ENCODE results near the gene SPAG9. TPM values are rescaled to one million over a fixed set of nuclear protein-coding genes. Genes with fewer than 3 reads are reported as not detected.

SPAG9 gene
- total and polyA plus RNA-seq, 5 experiments from 2014 or later: 2.1 to 58.0 (median 3.9) TPM

DNA sequence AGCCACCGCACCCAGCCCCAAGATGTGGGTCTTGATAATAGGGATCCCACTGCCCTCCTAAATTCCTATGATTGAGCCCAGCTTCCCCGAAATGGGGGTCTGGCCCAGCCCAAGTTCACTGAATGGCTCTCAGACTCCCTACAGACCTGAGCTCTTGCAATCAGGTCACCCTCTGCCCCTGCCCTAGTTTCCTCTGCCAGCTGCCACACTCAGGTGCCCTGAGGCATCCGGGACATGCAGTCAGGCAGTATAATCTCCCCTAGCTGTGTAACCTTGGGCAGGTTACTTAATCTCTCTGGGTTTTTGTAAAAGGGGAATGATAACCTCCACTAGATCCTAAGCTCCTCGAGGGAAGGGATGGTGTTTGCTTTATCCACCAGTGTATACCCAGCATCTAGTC is 193.4 kb downstream of the SPAG9 start:
- no peak for DNase-seq
- Mint-ChIP-seq H3K27me3 (peaks cover 0 to 5% (median 0%) of the 10 kb centered on the region in 5 donors), H3K4me3 (peak overlapping the region in 3 of 10 donors; percentile 7 to 22 (median 14)), H3K9me3 (no peaks in the 10 kb centered on the region), H3K27ac (peak overlapping the region in 8 of 10 donors; percentile 38 to 87 (median 66)), H3K4me1 (peaks cover 24 to 60% (median 54%) of the 10 kb centered on the region in 4 donors), H3K36me3 (no peaks in the 10 kb centered on the region)
- POLR2A ChIA-PET: interaction anchor here (1.2 to 21.5 kb wide), 6 partner anchors 10 to 71 kb away, joined by 4 to 544 read pairs (median 10); partner anchors contain the start of gene TOB1
- no peak for ATAC-seq

DNA sequence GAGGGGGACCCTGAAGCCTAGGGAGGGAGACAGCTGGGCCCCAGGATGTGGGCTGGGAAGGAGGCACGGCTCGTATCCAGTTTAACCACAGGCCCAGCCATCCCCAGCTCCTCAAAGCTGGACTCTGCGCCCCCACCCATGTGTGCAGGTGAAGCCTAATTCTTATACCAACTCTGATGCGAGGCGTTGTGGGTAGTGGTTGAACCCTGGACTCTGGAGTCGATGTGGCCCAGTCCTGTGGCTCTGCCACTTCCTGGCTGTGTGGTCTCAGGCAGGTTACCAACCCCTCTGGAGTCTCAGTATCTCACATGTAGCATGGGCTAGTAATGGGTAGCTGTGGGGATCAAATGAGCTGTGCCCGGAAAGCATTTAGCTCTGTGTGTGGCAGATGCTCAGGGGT is 194.1 kb downstream of the SPAG9 start:
- Mint-ChIP-seq H3K27me3 (peaks cover 0 to 4% (median 0%) of the 10 kb centered on the region in 5 donors), H3K27ac (peak overlapping the region in 4 of 10 donors; percentile 20 to 81 (median 66)), H3K36me3 (no peaks in the 10 kb centered on the region), H3K4me1 (peaks cover 25 to 59% (median 53%) of the 10 kb centered on the region in 4 donors), H3K9me3 (no peaks in the 10 kb centered on the region), H3K4me3 (peak overlapping the region in 1 of 10 donors; percentile 39)
- ATAC-seq (no peak), DNase-seq (no peak)
- POLR2A ChIA-PET: interaction anchor here (0.8 to 21.5 kb wide), 7 partner anchors 9 to 65 kb away, joined by 3 to 544 read pairs (median 6); partner anchors contain the start of gene TOB1

DNA sequence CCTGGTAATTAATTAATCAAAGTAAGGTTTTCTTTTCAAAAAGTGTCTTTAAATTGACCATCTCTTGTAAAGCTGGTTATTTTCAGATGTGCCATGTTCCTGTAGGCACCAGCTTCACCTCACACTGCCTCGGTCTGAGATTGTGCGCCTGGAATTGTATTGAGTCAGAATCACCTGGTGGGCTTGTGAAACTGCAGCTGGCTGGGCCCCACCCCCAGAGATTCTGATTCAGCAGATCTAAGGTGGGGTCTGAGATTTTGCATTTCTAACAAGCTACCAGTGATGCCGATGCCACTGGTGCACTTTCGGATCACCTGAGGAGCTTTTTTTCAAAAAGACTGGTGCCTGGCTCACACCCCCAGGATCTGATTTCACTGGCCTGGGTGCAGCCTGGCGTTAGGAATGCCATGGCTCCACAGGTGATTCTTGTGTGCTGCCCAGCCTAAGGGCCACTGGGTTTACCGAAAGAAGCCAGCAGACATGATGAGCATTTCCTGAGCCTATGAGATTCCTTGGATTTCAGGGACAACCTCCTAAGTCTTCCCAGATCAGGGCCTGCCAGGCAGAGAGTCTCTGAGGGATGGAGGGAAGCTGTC is 195.3 kb downstream of the SPAG9 start:
- ATAC-seq (no peak), DNase-seq (no peak)
- POLR2A ChIA-PET: interaction anchor here (1.1 to 21.5 kb wide), 7 partner anchors 9 to 64 kb away, joined by 3 to 544 read pairs (median 5); partner anchors contain the start of gene TOB1
- H3K36me3 Mint-ChIP-seq: no peaks in the 10 kb centered on the region
- peaks cover 0 to 4% (median 0%) of the 10 kb centered on the region in 5 donors for H3K27me3 Mint-ChIP-seq
- H3K4me3 Mint-ChIP-seq: no peak overlapping the region
- peak overlapping the region in 5 of 10 donors; percentile 18 to 78 (median 56) for H3K27ac Mint-ChIP-seq
- no peaks in the 10 kb centered on the region for H3K9me3 Mint-ChIP-seq
- peaks cover 25 to 58% (median 49%) of the 10 kb centered on the region in 4 donors for H3K4me1 Mint-ChIP-seq

DNA sequence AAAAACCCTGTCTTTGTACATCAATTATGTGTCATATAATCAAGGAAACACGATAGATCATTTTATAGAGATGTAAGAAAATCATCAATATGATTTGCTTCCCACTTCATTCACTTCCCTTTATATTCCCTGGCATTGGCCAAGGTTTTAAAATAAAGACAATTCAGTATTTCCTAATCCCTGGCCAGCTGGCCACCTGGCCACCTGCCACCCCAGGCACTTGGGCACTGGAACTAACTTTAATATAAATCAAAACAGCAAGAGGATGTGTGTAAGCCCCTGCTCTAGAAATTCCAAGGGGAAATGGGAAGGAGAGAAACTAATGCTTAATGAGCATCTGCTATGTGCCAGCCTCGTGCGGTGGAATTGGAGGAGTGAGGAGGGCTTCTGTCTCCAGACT is 195.9 kb downstream of the SPAG9 start:
- peaks cover 23 to 57% (median 49%) of the 10 kb centered on the region in 4 donors for H3K4me1 Mint-ChIP-seq
- H3K27ac Mint-ChIP-seq: peak overlapping the region in 7 of 10 donors; percentile 18 to 78 (median 49)
- H3K27me3 Mint-ChIP-seq: peaks cover 0 to 4% (median 0%) of the 10 kb centered on the region in 5 donors
- DNase-seq: no peak
- POLR2A ChIA-PET: interaction anchor here (1.2 to 21.5 kb wide), 5 partner anchors 8 to 59 kb away, joined by 3 to 544 read pairs (median 15); partner anchors contain the start of gene TOB1
- no peak for ATAC-seq
- H3K9me3 Mint-ChIP-seq: no peaks in the 10 kb centered on the region
- H3K4me3 Mint-ChIP-seq: no peak overlapping the region
- no peaks in the 10 kb centered on the region for H3K36me3 Mint-ChIP-seq

DNA sequence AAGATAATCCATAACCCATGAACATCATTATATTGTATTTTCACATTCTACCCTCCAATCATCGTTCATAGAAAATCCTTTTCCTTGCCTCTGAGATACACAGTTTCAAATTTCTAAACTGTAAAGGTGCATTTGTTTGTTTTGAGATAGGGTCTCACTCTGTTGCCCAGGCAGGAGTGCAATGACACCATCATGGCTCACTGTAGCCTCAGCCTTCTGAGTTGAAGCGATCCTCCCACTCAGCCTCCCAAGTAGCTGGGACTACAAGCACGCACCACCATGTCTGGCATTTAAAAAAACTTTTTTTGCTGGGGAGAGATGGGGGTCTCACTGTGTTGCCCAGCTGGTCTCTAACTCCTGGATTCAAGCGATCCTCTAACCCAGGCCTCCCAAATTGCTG is 196.4 kb downstream of the SPAG9 start:
- POLR2A ChIA-PET: interaction anchor here (1.8 to 21.5 kb wide), 4 partner anchors 10 to 59 kb away, joined by 5 to 544 read pairs (median 59); partner anchors contain the start of gene TOB1
- Mint-ChIP-seq H3K4me3 (no peak overlapping the region), H3K36me3 (no peaks in the 10 kb centered on the region), H3K27me3 (peaks cover 0 to 4% (median 0%) of the 10 kb centered on the region in 5 donors), H3K9me3 (no peaks in the 10 kb centered on the region), H3K27ac (peak overlapping the region in 7 of 10 donors; percentile 11 to 77 (median 28)), H3K4me1 (peaks cover 27 to 58% (median 51%) of the 10 kb centered on the region in 4 donors)
- no peak for ATAC-seq
- DNase-seq: no peak

DNA sequence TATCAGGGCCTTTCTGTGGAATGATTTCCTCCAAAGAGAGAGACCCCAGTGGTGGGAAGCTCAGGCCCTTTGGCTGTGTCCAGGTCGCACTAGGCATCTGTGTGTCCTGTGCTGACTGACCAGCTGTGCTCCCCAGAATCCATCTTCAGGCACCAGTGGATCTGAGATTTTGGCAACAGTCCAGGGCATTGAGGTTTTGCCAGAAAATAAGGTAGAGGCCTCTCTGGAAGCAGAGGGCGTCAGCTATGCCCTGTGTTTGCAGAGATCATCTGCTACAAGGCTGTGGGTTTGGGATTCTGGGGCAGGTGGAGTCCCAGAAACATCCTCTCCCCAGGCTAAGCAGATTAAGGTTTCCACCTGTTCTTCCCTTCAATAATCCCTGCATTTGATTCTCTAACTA is 197.1 kb downstream of the SPAG9 start:
- Mint-ChIP-seq H3K4me3 (no peak overlapping the region), H3K27ac (peak overlapping the region in 3 of 10 donors; percentile 18 to 75 (median 38)), H3K36me3 (no peaks in the 10 kb centered on the region), H3K4me1 (peaks cover 31 to 59% (median 53%) of the 10 kb centered on the region in 4 donors), H3K9me3 (no peaks in the 10 kb centered on the region), H3K27me3 (peaks cover 0 to 4% (median 0%) of the 10 kb centered on the region in 5 donors)
- no peak for ATAC-seq
- POLR2A ChIA-PET: interaction anchor here (0.8 to 21.5 kb wide), 4 partner anchors 7 to 58 kb away, joined by 3 to 544 read pairs (median 59); partner anchors contain the start of gene TOB1
- no peak for DNase-seq

DNA sequence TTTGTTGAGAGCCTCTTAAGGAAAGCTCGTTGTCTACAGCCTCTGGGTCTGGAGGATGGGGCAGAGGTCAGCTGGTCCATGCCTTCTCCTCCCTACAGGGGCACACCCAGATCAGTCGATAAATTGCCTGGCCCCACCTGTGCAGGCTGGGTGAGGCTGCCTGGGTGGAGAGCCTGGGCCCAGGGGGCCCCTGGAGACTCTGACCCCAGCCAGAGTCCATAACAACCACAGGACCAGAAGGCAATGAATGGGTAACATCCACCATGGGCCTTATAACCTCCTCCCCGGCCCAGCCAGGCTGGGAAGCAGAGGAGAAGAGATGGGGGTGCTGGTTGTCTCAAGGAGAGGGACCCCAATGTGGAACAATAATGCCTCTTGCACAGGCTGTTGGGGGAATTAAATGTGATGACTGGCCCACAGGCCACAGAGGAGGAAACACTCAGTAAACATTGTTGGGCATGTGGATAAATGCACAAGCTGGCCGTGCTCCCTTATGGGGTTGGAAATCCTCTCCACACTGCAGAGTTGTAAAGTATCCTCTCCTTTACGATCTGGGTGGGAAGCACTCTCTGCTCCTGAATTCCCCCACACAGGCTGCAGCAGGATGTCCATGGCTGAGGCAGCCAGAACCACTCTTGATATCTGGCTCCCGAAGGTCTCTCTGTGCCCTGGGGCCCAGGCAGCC is 197.8 kb downstream of the SPAG9 start:
- H3K27ac Mint-ChIP-seq: peak overlapping the region in 8 of 10 donors; percentile 4 to 100 (median 70)

DNA sequence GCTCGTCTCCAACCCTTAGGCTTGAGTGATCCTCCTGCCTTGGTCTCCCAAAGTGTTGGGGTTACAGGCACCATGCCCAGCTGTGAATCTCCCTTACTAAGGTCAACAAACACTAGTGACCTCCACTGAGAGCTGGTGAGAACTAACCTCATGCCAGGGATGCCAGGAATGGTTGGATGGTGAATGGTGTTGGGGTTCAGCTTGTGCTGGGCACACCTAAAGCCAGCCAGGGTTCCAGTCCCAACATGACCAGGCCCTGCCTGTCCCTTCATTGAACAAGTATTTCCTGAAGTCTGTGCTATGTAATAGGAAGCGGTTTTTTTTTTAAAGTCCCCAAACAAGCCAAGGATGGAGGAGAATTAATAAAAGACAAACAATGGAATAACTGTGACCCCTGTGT is 198.6 kb downstream of the SPAG9 start:
- Mint-ChIP-seq H3K27ac (peak overlapping the region in 9 of 10 donors; percentile 36 to 100 (median 87)), H3K9me3 (no peaks in the 10 kb centered on the region), H3K27me3 (no peaks in the 10 kb centered on the region), H3K4me1 (peaks cover 25 to 63% (median 53%) of the 10 kb centered on the region in 4 donors), H3K4me3 (peak overlapping the region in 1 of 10 donors; percentile 51), H3K36me3 (no peaks in the 10 kb centered on the region)
- DNase-seq (no peak), ATAC-seq (no peak)
- POLR2A ChIA-PET: interaction anchor here (3.9 to 21.5 kb wide), 3 partner anchors 9 to 57 kb away, joined by 15 to 544 read pairs (median 103); partner anchors contain the start of gene TOB1

More for the DNA sequence above, 197.8 kb downstream of the SPAG9 start:
- Mint-ChIP-seq H3K27me3 (no peaks in the 10 kb centered on the region), H3K9me3 (no peaks in the 10 kb centered on the region), H3K4me3 (no peak overlapping the region), H3K36me3 (no peaks in the 10 kb centered on the region), H3K4me1 (peaks cover 29 to 60% (median 55%) of the 10 kb centered on the region in 4 donors)
- ATAC-seq (no peak), DNase-seq (no peak)
- POLR2A ChIA-PET: interaction anchor here (0.5 to 21.5 kb wide), 5 partner anchors 8 to 198 kb away, joined by 3 to 544 read pairs (median 15); partner anchors contain the start of genes SPAG9 and TOB1

DNA sequence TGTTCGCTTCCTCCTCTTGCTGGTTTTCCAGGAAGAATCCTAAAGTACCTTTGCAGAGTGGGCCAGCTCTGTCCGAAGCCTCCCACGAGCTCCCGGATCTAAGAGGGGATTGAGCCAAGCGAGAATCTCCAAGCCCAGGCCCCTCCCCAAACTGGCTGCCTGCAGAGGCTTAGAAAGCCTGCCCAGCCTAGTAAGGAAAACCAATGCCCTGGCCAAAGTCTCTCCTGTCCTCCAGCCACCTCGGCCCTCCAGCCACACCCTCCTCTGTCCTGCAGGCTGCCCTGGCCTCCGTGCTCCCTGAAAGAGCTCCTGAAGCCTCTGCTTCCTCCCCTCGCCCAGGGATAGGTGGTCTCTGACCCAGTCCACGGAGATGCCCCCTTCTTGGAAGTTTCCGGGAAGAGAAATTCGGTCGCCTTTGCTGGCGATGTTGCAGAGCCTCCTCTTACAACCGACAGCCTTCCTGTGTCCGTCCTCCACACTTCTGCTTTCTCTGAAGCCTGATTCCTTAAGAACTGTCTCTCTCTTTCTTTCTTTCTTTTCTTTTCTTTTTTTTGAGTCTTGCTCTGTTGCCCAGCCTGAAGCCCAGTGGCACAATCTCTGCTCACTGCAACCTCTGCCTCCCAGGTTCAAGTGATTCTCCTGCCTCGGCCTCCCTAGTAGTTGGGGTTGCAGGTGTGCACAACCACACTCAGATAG is 199.6 kb downstream of the SPAG9 start:
- POLR2A ChIA-PET: interaction anchor here (3.9 to 21.5 kb wide), 3 partner anchors 10 to 56 kb away, joined by 15 to 544 read pairs (median 103); partner anchors contain the start of gene TOB1
- Mint-ChIP-seq H3K27ac (peak overlapping the region; percentile 80 to 100 (median 99)), H3K4me1 (peaks cover 27 to 63% (median 53%) of the 10 kb centered on the region in 4 donors), H3K27me3 (no peaks in the 10 kb centered on the region), H3K36me3 (no peaks in the 10 kb centered on the region), H3K9me3 (no peaks in the 10 kb centered on the region), H3K4me3 (peak overlapping the region in 5 of 10 donors; percentile 5 to 72 (median 21))
- DNase-seq (no peak), ATAC-seq (no peak)

DNA sequence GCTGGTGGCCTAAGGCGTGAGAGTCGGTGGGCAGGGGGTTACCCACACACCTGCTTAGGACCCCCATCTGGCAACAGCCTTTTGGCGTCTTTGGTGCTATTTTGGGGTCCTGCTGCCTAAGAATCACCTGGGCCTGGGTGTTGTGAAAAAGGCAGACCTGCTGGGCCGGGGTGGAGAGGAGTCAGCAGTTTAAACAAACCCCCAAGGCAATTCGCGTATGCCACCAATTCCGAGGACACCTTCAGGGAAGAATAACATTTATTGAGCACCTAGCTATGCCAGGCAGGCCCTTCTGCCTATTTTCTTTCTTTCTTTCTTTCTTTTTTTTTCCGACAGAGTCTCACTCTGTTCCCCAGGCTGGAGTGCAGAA is 200.6 kb downstream of the SPAG9 start:
- ATAC-seq (peak; percentile 11 to 35), DNase-seq (no peak)
- Mint-ChIP-seq H3K4me1 (peaks cover 28 to 66% (median 57%) of the 10 kb centered on the region in 4 donors), H3K27me3 (no peaks in the 10 kb centered on the region), H3K9me3 (no peaks in the 10 kb centered on the region), H3K36me3 (no peaks in the 10 kb centered on the region), H3K27ac (peak overlapping the region; percentile 97 to 100 (median 99)), H3K4me3 (peak overlapping the region in 9 of 10 donors; percentile 75 to 92 (median 83))
- POLR2A ChIA-PET: interaction anchor here (1.5 to 21.5 kb wide), 7 partner anchors 11 to 64 kb away, joined by 4 to 544 read pairs (median 15); partner anchors contain the start of gene TOB1

DNA sequence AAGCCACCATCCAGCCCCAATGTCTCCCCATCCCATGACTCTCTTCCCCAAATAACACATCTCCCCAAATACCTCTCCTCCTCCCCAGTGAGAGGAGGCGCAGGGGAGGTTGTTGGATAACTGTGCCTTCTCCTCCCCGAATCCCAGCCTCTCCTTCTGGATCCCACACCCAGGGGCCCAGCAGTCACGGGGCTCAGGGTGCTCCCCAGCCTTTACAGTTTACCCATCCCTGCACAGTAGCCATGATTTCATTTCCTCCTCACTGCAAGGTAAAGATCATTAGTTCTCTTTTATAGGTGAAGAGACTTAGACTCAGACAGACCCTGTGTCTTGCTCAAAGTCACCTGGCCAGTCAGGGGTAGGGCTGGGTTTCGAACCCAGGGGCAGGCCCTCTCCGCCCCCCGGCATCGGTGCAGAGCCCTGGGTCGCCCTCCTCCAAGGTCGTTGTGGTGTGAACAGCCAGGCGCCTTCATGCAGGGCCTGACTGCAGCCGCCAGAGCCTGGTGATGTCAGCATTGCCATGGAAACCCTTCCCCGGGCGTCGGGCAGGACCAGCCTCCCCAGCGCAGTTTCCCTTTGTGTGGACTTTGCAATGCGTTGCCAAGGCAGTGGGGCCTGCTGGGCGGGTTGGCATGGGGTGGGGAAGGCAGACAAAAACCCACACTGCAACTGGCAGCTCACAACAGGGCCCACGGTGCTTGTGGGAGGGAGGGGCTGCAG is 201.2 kb downstream of the SPAG9 start:
- Mint-ChIP-seq H3K36me3 (no peaks in the 10 kb centered on the region), H3K4me3 (peak overlapping the region; percentile 66 to 92 (median 82)), H3K4me1 (peaks cover 31 to 71% (median 60%) of the 10 kb centered on the region in 4 donors), H3K27ac (peak overlapping the region; percentile 97 to 100 (median 99)), H3K27me3 (no peaks in the 10 kb centered on the region), H3K9me3 (no peaks in the 10 kb centered on the region)
- ATAC-seq (peak; percentile 89 to 90), DNase-seq (peak; percentile 62 to 98 (median 90))
- POLR2A ChIA-PET: interaction anchor here (0.7 to 21.5 kb wide), 13 partner anchors 10 to 67 kb away, joined by 3 to 544 read pairs (median 9); partner anchors contain the start of gene TOB1

Measured in naive thymus-derived CD8-positive, alpha-beta T cell (primary cell).